SK-N-SH treated with all-trans-retinoic acid at 6 μM for 48 hours (cell line): ENCODE data around the gene KDM5C.

Experiments used
- SNAI2 ChIP-seq: fragments of 250-450 bp; sonication (Bioruptor Pico); IDR thresholded peaks from 2 replicates; pipeline ENCODE4 v1.5.0; 2020; ENCODE audit warnings: mild to moderate bottlenecking, moderate library complexity
- TF ChIP-seq, protein P1 (sequence below): fragments of 250-450 bp; sonication (Bioruptor Pico); IDR thresholded peaks from 2 replicates; pipeline ENCODE4 v1.8.0; 2021; ENCODE audit warnings: low read depth, mild to moderate bottlenecking, moderate library complexity, borderline replicate concordance

DNA sequence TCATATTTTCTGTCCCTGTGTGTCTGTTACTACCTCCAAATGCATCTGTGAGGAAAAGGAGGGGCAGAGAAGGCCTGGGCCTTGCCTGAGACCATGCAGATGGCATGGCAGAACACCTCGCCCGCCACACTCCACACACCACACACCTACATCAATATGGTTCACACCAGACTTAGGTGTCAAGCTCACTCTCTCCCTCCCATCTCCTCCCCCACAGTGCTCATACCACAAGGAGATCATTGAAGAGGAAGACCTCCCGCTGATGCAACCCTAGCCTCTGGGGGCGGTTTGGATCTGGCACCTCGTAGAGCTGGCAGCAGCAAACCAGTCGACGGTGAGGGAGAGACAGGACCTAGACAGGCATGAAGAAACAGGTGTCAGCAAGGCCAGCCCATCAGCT lies 16.6 kb upstream of the KDM5C start:
- no peak for TF ChIP-seq SNAI2
- TF ChIP-seq, protein P1, sequence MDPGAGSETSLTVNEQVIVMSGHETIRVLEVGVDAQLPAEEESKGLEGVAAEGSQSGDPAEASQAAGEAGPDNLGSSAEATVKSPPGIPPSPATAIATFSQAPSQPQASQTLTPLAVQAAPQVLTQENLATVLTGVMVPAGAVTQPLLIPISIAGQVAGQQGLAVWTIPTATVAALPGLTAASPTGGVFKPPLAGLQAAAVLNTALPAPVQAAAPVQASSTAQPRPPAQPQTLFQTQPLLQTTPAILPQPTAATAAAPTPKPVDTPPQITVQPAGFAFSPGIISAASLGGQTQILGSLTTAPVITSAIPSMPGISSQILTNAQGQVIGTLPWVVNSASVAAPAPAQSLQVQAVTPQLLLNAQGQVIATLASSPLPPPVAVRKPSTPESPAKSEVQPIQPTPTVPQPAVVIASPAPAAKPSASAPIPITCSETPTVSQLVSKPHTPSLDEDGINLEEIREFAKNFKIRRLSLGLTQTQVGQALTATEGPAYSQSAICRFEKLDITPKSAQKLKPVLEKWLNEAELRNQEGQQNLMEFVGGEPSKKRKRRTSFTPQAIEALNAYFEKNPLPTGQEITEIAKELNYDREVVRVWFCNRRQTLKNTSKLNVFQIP (CRISPR knock-in tag): no peak
